Vagina (tissue), 2 donors: ENCODE measurements around the gene VPS8.

ENCODE experiments used
- POLR2A ChIP-seq, 2 donors: fragments of 450-650 bp; IDR thresholded peaks; one replicate each; pipeline ENCODE4 v1.6.1; 2017; ENCODE audit warnings: antibody characterized with exemption in 2 of 2, mild to moderate bottlenecking in 2 of 2, moderate library complexity in 2 of 2
- POLR2AphosphoS5 ChIP-seq, 2 donors: sonication (generic); formaldehyde crosslinking; IDR thresholded peaks; one replicate each; pipeline ENCODE4 v1.9.0; 2017; ENCODE audit warnings: antibody characterized with exemption in 2 of 2, mild to moderate bottlenecking in 2 of 2, low read depth in 1 of 2; ENCODE audit not compliant: insufficient read depth in 1 of 2
- TF ChIP-seq, protein P1 (sequence below), 3 experiments: fragments of 450-650 bp in 2 of 3; fragments of 200-600 bp in 1 of 3; sonication (generic) in 1 of 3; IDR thresholded peaks; one replicate each; pipeline ENCODE4 v1.5.1; 2017 to 2019; ENCODE audit warnings: antibody characterized with exemption in 3 of 3, mild to moderate bottlenecking in 2 of 3, moderate library complexity in 2 of 3

DNA sequence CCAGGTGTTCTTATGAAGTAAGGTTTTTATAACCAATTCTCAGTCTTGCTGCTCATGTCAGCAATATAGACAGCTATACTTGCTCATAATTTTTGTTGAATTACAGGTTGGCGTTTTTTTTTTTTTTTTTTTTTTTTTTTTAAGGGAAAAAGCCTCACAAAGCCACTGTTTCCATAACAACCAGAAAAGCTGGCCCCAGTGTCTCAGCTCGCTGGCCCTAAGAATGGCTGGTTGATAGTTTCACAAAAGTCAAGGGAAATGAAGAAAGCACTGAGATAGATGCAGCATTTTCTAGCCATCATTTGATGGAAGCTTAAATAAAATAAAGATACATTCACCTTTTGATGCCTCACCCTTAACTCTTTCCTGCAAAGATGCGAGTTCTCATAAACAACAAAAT lies 219.0 kb downstream of the VPS8 start:
- TF ChIP-seq, protein P1, sequence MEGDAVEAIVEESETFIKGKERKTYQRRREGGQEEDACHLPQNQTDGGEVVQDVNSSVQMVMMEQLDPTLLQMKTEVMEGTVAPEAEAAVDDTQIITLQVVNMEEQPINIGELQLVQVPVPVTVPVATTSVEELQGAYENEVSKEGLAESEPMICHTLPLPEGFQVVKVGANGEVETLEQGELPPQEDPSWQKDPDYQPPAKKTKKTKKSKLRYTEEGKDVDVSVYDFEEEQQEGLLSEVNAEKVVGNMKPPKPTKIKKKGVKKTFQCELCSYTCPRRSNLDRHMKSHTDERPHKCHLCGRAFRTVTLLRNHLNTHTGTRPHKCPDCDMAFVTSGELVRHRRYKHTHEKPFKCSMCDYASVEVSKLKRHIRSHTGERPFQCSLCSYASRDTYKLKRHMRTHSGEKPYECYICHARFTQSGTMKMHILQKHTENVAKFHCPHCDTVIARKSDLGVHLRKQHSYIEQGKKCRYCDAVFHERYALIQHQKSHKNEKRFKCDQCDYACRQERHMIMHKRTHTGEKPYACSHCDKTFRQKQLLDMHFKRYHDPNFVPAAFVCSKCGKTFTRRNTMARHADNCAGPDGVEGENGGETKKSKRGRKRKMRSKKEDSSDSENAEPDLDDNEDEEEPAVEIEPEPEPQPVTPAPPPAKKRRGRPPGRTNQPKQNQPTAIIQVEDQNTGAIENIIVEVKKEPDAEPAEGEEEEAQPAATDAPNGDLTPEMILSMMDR (IDR thresholded peaks at IDR 0.05), result no peak
- TF ChIP-seq POLR2A (IDR thresholded peaks at IDR 0.05) (no peak), POLR2AphosphoS5 (IDR thresholded peaks at IDR 0.05; ENCODE audit: insufficient read depth in 1 of 2, low read depth in 1 of 2) (no peak)
